ENCODE measurements around the gene TSEN15. TPM values are rescaled to one million over a fixed set of nuclear protein-coding genes. Genes with fewer than 3 reads are reported as not detected.
A peak's percentile ranks its signal among the peaks of the same experiment; 100 is the strongest.

The TSEN15 gene
- total and polyA plus RNA-seq, 2 of the 8 experiments (the other 6 are each of a cell fraction or from before 2014, with no cell fraction given) = 23.4 to 31.4 TPM

GRCh38 chr1:184075055-184076029 is 23.8 kb downstream of the TSEN15 start:
- Histone ChIP-seq H2AFZ (ENCODE audit: low read length) (no peak overlapping the region), H4K5ac (ENCODE audit: insufficient read length, low read depth, low read length) (no peak overlapping the region), H2BK120ac (replicated peaks; ENCODE audit: low read depth, low read length) (no peak overlapping the region), H4K8ac (ENCODE audit: extremely low read depth, insufficient read depth, low read length) (no peak overlapping the region), H3K4me1 (replicated peaks in 1 of 4; ENCODE audit: control insufficient read depth in 3 of 4, insufficient read depth in 4 of 4, low read length in 3 of 4) (no peaks in the 10 kb centered on the region), H2BK5ac (ENCODE audit: low read depth, low read length) (no peak overlapping the region), H3K4me2 (ENCODE audit: insufficient read depth in 1 of 2, low read depth in 2 of 2, low read length in 2 of 2) (no peak overlapping the region), H3K9ac (replicated peaks in 1 of 4; ENCODE audit: extremely low read depth in 1 of 4, low read depth in 3 of 4, low read length in 3 of 4) (no peak overlapping the region), H4K20me1 (replicated peaks in 1 of 2; ENCODE audit: control insufficient read depth in 1 of 2, insufficient read depth in 2 of 2, low read length in 2 of 2) (no peaks in the 10 kb centered on the region), H2BK15ac (ENCODE audit: low read length) (no peak overlapping the region), H4K91ac (replicated peaks; ENCODE audit: insufficient read length, low read length) (no peak overlapping the region), H3K4ac (replicated peaks; ENCODE audit: insufficient read length, low read depth, low read length) (no peak overlapping the region), H3K9me3 (ENCODE audit: insufficient read depth in 2 of 2, low read depth in 1 of 2, low read length in 1 of 2) (0 out of 4 replicates have a peak, but pooled peaks cover 0 to 9% of the 10 kb centered on the region in 2 experiments), H3K56ac (replicated peaks; ENCODE audit: insufficient read length, low read depth, low read length) (no peak overlapping the region), H2BK20ac (ENCODE audit: low read length) (no peak overlapping the region), H3K23me2 (ENCODE audit: low read depth, low read length) (no peaks in the 10 kb centered on the region), H3K4me3 (ENCODE audit: extremely low read depth in 1 of 4, insufficient read depth in 2 of 4, low read depth in 3 of 4, low read length in 4 of 4) (no peak overlapping the region), H3K79me1 (ENCODE audit: low read depth, low read length) (no peaks in the 10 kb centered on the region), H3K23ac (ENCODE audit: insufficient read length) (no peak overlapping the region), H2BK12ac (ENCODE audit: low read depth, low read length) (no peak overlapping the region), H2AK5ac (ENCODE audit: low read depth, low read length) (no peak overlapping the region), H3K14ac (ENCODE audit: insufficient read length) (no peak overlapping the region), H3K36me3 (ENCODE audit: control insufficient read depth in 2 of 4, insufficient read depth in 4 of 4, low read length in 3 of 4) (peaks cover 0 to 8% (median 2%) of the 10 kb centered on the region in 4 experiments; a peak in 4 of 8 replicates), H3K27ac (ENCODE audit: low read depth, low read length) (no peak overlapping the region), H3K18ac (ENCODE audit: extremely low read depth, low read length) (no peak overlapping the region), H3K27me3 (replicated peaks in 1 of 4; ENCODE audit: control insufficient read depth in 3 of 4, extremely low read depth in 1 of 4, insufficient read depth in 3 of 4, low read length in 3 of 4) (no peaks in the 10 kb centered on the region), H3K79me2 (ENCODE audit: control insufficient read depth in 1 of 2, insufficient read depth in 2 of 2, low read length in 2 of 2) (no peaks in the 10 kb centered on the region)
- DNase-seq (ENCODE audit: low read depth in 1 of 2, low spot score in 2 of 2) (no peak), FAIRE-seq (no peak)
- ChIA-PET POLR2A (ENCODE audit: partially characterized antibody) (interaction anchor here (1.2 kb wide), 1 partner anchor 10 kb away, joined by 3 read pairs; no protein-coding TSS in a partner anchor), CTCF (ENCODE audit: partially characterized antibody) (interaction anchor here (0.6 to 3.4 kb wide), 12 partner anchors 8 to 617 kb away, joined by 3 to 36 read pairs (median 3); no protein-coding TSS in a partner anchor)
- TF ChIP-seq RAD21 (IDR thresholded peaks at IDR 0.05 in 1 of 2, conservative IDR thresholded peaks at IDR 0.05 in 1 of 2; ENCODE audit: low read depth in 2 of 2, low read length in 2 of 2) = peak; percentile 85 to 88
- no peak for TF ChIP-seq TAF1 (IDR thresholded peaks at IDR 0.05; ENCODE audit: low read depth, low read length)
- peak in 2 of 3 experiments; percentile 45 to 59; a peak in 2 of 4 replicates for TF ChIP-seq CTCF (IDR thresholded peaks at IDR 0.05; ENCODE audit: control extremely low read depth in 1 of 3, insufficient read depth in 1 of 3, low read depth in 1 of 3, low read length in 3 of 3)
- WGBS, 2 experiments (ENCODE audit: extremely low coverage in 1 of 2, insufficient coverage in 1 of 2, insufficient read length in 1 of 2, insufficient replicate concordance in 2 of 2, low coverage in 1 of 2, low lambda C conversion rate in 2 of 2, missing lambda C conversion rate in 1 of 2) = 68% methylated on average over 4 of the region's 4 CpGs; no CpG with 5 or more reads in 1 of the 2 experiments

Measured in H1 (cell line).